ENCODE data around the gene DEPP1. TPM values are rescaled to one million over a fixed set of nuclear protein-coding genes. Genes with fewer than 3 reads are reported as not detected.
A peak's percentile ranks its signal among the peaks of the same experiment; 100 is the strongest.

DEPP1 gene
- total RNA-seq, 6 experiments from 2014 or later = 5.3 to 94.6 (median 71.5) TPM

- peaks cover 0 to 46% (median 0%) of the 10 kb centered on the region in 4 donors for H3K4me1 ChIP-seq
- peak overlapping the region in 1 of 3 donors; percentile 63 for H3K27ac ChIP-seq
- no peak for DNase-seq
- 80% methylated on average over 3 of the region's 7 CpGs for WGBS (ENCODE audit: insufficient coverage, low coverage, low lambda C conversion rate, missing lambda C conversion rate)
- no peak for TF ChIP-seq POLR2A (IDR thresholded peaks at IDR 0.05)
- TF ChIP-seq CTCF (IDR thresholded peaks at IDR 0.05) = no peak
- no peak overlapping the region for H3K4me3 ChIP-seq
- intact Hi-C loops (cut with DNase I) = no loop called here
- H3K36me3 ChIP-seq = no peaks in the 10 kb centered on the region
- H3K27me3 ChIP-seq = no peaks in the 10 kb centered on the region
- ATAC-seq = no peak
- no peaks in the 10 kb centered on the region for H3K9me3 ChIP-seq
These were observed 42.2 kb downstream of the DEPP1 start for GRCh38 chr10:44936314-44936975.

- H3K9me3 ChIP-seq = no peaks in the 10 kb centered on the region
- H3K36me3 ChIP-seq = no peaks in the 10 kb centered on the region
- peaks cover 0 to 46% (median 0%) of the 10 kb centered on the region in 4 donors for H3K4me1 ChIP-seq
- WGBS (ENCODE audit: insufficient coverage, low coverage, low lambda C conversion rate, missing lambda C conversion rate) = 52% methylated on average over 3 of the region's 3 CpGs
- peak overlapping the region in 1 of 3 donors; percentile 63 for H3K27ac ChIP-seq
- no peak overlapping the region for H3K4me3 ChIP-seq
- ATAC-seq (no peak), DNase-seq (no peak)
- intact Hi-C loops (cut with DNase I) = no loop called here
- TF ChIP-seq POLR2A (IDR thresholded peaks at IDR 0.05) (no peak), CTCF (IDR thresholded peaks at IDR 0.05) (no peak)
- H3K27me3 ChIP-seq = no peaks in the 10 kb centered on the region
These were observed 42.7 kb downstream of the DEPP1 start for GRCh38 chr10:44935966-44936295.

GRCh38 chr10:44935201-44935965 is 43.2 kb downstream of the DEPP1 start:
- peak; percentile 3 to 68 (median 34) for ATAC-seq
- Histone ChIP-seq H3K36me3 (no peaks in the 10 kb centered on the region), H3K27ac (peak overlapping the region in 1 of 3 donors; percentile 63), H3K27me3 (no peaks in the 10 kb centered on the region), H3K4me1 (peaks cover 0 to 40% (median 0%) of the 10 kb centered on the region in 4 donors), H3K9me3 (no peaks in the 10 kb centered on the region), H3K4me3 (no peak overlapping the region)
- peak in 1 of 3 donors; percentile 55 for DNase-seq
- TF ChIP-seq POLR2A (IDR thresholded peaks at IDR 0.05) (no peak), CTCF (IDR thresholded peaks at IDR 0.05) (no peak)
- WGBS (ENCODE audit: insufficient coverage, low coverage, low lambda C conversion rate, missing lambda C conversion rate) = 40% methylated on average over 2 of the region's 9 CpGs
- intact Hi-C loops (cut with DNase I) = no loop called here

- WGBS (ENCODE audit: insufficient coverage, low coverage, low lambda C conversion rate, missing lambda C conversion rate) = 59% methylated on average over 9 of the region's 18 CpGs
- TF ChIP-seq POLR2A (IDR thresholded peaks at IDR 0.05) = no peak
- no peak for TF ChIP-seq CTCF (IDR thresholded peaks at IDR 0.05)
- no peaks in the 10 kb centered on the region for H3K9me3 ChIP-seq
- H3K36me3 ChIP-seq = no peaks in the 10 kb centered on the region
- no peak for ATAC-seq
- H3K27ac ChIP-seq = peak overlapping the region in 1 of 3 donors; percentile 63
- intact Hi-C loops (cut with DNase I) = loop anchor here (5.0 kb wide), 1 partner anchor 38 kb away; no protein-coding TSS in a partner anchor
- H3K4me1 ChIP-seq = peaks cover 0 to 34% (median 0%) of the 10 kb centered on the region in 4 donors
- DNase-seq = no peak
- no peaks in the 10 kb centered on the region for H3K27me3 ChIP-seq
- H3K4me3 ChIP-seq = no peak overlapping the region
These were observed 44.0 kb downstream of the DEPP1 start for GRCh38 chr10:44934416-44935200.
